T-helper 17 cell (primary cell): ENCODE results near the gene PLK2. TPM values are rescaled to one million over a fixed set of nuclear protein-coding genes. Genes with fewer than 3 reads are reported as not detected.

ENCODE experiments used
- ATAC-seq: fragments of 150-1000 bp; cut with Tn5 transposase; 2 replicates; pipeline ENCODE4 v1.10.0; 2021; ENCODE audit warnings: mild to moderate bottlenecking, moderate library complexity
- DNase-seq, 3 donors: peaks; one replicate each; pipeline versions ENCODE4 v3.0.0 to v3.0.0-alpha.2; 2020 to 2021
- H3K9me3 ChIP-seq: one replicate; pipeline ENCODE4 v1.7.0; 2013; ENCODE audit warnings: low read length, mild to moderate bottlenecking; ENCODE audit not compliant: control insufficient read depth, poor library complexity, severe bottlenecking
- H3K27ac Mint-ChIP-seq: one replicate; pipeline ENCODE4 v1.8.0; 2022; ENCODE audit warnings: mild to moderate bottlenecking, moderate library complexity, mixed read lengths
- H3K27me3 Mint-ChIP-seq: one replicate; pipeline ENCODE4 v1.8.0; 2022; ENCODE audit warnings: mixed read lengths
- H3K36me3 Mint-ChIP-seq: one replicate; pipeline ENCODE4 v1.8.0; 2022; ENCODE audit warnings: low read depth, mixed read lengths
- H3K4me1 Mint-ChIP-seq: one replicate; pipeline ENCODE4 v1.8.0; 2022; ENCODE audit warnings: mild to moderate bottlenecking, mixed read lengths
- H3K4me3 Mint-ChIP-seq: one replicate; pipeline ENCODE4 v1.8.0; 2022; ENCODE audit warnings: mild to moderate bottlenecking, moderate library complexity, mixed read lengths
- total RNA-seq, 4 donors: library from RNA in 2 of 4; stranded (reverse) in 2 of 4; gene quantifications; one replicate each; pipeline ENCODE4 v1.2.3 and lab custom pipeline; 2022 to 2026

Gene PLK2
- total RNA-seq, 2 donors from 2014 or later, result 15.8 to 24.3 TPM

- H3K27ac Mint-ChIP-seq, result no peak overlapping the region
- no peaks in the 10 kb centered on the region for H3K4me1 Mint-ChIP-seq
- no peak overlapping the region for H3K4me3 Mint-ChIP-seq
- no peak for ATAC-seq
- DNase-seq, result no peak
- no peaks in the 10 kb centered on the region for H3K9me3 ChIP-seq
- peaks cover 63% of the 10 kb centered on the region for H3K27me3 Mint-ChIP-seq
- H3K36me3 Mint-ChIP-seq, result peaks cover 2% of the 10 kb centered on the region
Observed at GRCh38 chr5:58410441-58410840, 49.4 kb downstream of the PLK2 start.

GRCh38 chr5:58407042-58407719 is 52.7 kb downstream of the PLK2 start:
- no peak overlapping the region for H3K27ac Mint-ChIP-seq
- H3K9me3 ChIP-seq, result no peaks in the 10 kb centered on the region
- H3K4me1 Mint-ChIP-seq, result no peaks in the 10 kb centered on the region
- DNase-seq (no peak), ATAC-seq (no peak)
- peaks cover 54% of the 10 kb centered on the region for H3K27me3 Mint-ChIP-seq
- H3K36me3 Mint-ChIP-seq, result peaks cover 2% of the 10 kb centered on the region
- H3K4me3 Mint-ChIP-seq, result no peak overlapping the region

- H3K9me3 ChIP-seq, result no peaks in the 10 kb centered on the region
- DNase-seq (no peak), ATAC-seq (no peak)
- H3K4me3 Mint-ChIP-seq, result no peak overlapping the region
- H3K36me3 Mint-ChIP-seq, result peaks cover 2% of the 10 kb centered on the region
- H3K27me3 Mint-ChIP-seq, result peaks cover 48% of the 10 kb centered on the region
- no peaks in the 10 kb centered on the region for H3K4me1 Mint-ChIP-seq
- no peak overlapping the region for H3K27ac Mint-ChIP-seq
Observed at GRCh38 chr5:58406394-58406793, 53.5 kb downstream of the PLK2 start.

- H3K9me3 ChIP-seq, result no peaks in the 10 kb centered on the region
- H3K27ac Mint-ChIP-seq, result no peak overlapping the region
- peaks cover 2% of the 10 kb centered on the region for H3K36me3 Mint-ChIP-seq
- no peak overlapping the region for H3K4me3 Mint-ChIP-seq
- no peak for DNase-seq
- ATAC-seq, result no peak
- H3K4me1 Mint-ChIP-seq, result no peaks in the 10 kb centered on the region
- peaks cover 44% of the 10 kb centered on the region for H3K27me3 Mint-ChIP-seq
Observed at GRCh38 chr5:58405175-58405574, 54.7 kb downstream of the PLK2 start.

GRCh38 chr5:58404734-58405133 is 55.2 kb downstream of the PLK2 start:
- Mint-ChIP-seq H3K27ac (no peak overlapping the region), H3K4me1 (no peaks in the 10 kb centered on the region), H3K4me3 (no peak overlapping the region), H3K27me3 (peaks cover 42% of the 10 kb centered on the region), H3K36me3 (peaks cover 2% of the 10 kb centered on the region)
- no peak for DNase-seq
- no peak for ATAC-seq
- no peaks in the 10 kb centered on the region for H3K9me3 ChIP-seq

Other genes with a start within 250 kb of the PLK2 start
- 1 to 10 TPM in 1 of 2 donors, not detected in 1; 2.0 TPM for gene GAPT, start 31.3 kb upstream of the PLK2 start, total RNA-seq
- gene RAB3C, start 123.0 kb upstream of the PLK2 start, total RNA-seq, result under 1 TPM in 1 of 2 donors, not detected in 1; 0.03 TPM